ENCODE data around the gene CSRP1. TPM values are rescaled to one million over a fixed set of nuclear protein-coding genes. Genes with fewer than 3 reads are reported as not detected.

The CSRP1 gene
- total RNA-seq, 1 donor from 2014 or later = 317 TPM

GRCh38 chr1:201505503-201505890 is 1.4 kb downstream of the CSRP1 start:
- Mint-ChIP-seq H3K4me1 (ENCODE audit: low read depth, unreplicated experiment) (peaks cover 50% of the 10 kb centered on the region), H3K9me3 (ENCODE audit: unreplicated experiment) (no peaks in the 10 kb centered on the region), H3K36me3 (ENCODE audit: low read depth, unreplicated experiment) (peaks cover 2% of the 10 kb centered on the region), H3K27ac (ENCODE audit: unreplicated experiment) (peak overlapping the region; percentile 98), H3K27me3 (ENCODE audit: low read depth, unreplicated experiment) (no peaks in the 10 kb centered on the region), H3K4me3 (ENCODE audit: unreplicated experiment) (peak overlapping the region; percentile 89)
- H3K27ac ChIP-seq (ENCODE audit: low read depth, low read length) = peak overlapping the region; percentile 97
- no peaks in the 10 kb centered on the region for H3K9me3 ChIP-seq (ENCODE audit: insufficient read depth, low read depth, low read length)
- peak overlapping the region; percentile 99 for H3K4me2 ChIP-seq (ENCODE audit: low read length)
- peak overlapping the region; percentile 84 for H3K4me3 ChIP-seq (ENCODE audit: insufficient read depth, low read depth, low read length)
- no peak overlapping the region for H2AFZ ChIP-seq (ENCODE audit: low read depth, low read length)
- FAIRE-seq (no peak), DNase-seq (ENCODE audit: low read depth) (peak; percentile 66)
- peaks cover 32% of the 10 kb centered on the region for H4K20me1 ChIP-seq (ENCODE audit: insufficient read depth, low read length)
- H3K4me1 ChIP-seq (ENCODE audit: insufficient read depth, low read length) = peaks cover 73% of the 10 kb centered on the region
- no peaks in the 10 kb centered on the region for H3K27me3 ChIP-seq (ENCODE audit: insufficient read depth, low read length)
- peaks cover 71% of the 10 kb centered on the region for H3K79me2 ChIP-seq (ENCODE audit: insufficient read depth, low read length)
- TF ChIP-seq EZH2 (IDR thresholded peaks at IDR 0.05; ENCODE audit: insufficient read depth, low read length) = no peak
- no peak for TF ChIP-seq CTCF (IDR thresholded peaks at IDR 0.05; ENCODE audit: insufficient read depth, low read depth, low read length)
- peak overlapping the region; percentile 93 for H3K9ac ChIP-seq (ENCODE audit: low read length)
- H3K36me3 ChIP-seq (ENCODE audit: insufficient read depth, low read length) = no peaks in the 10 kb centered on the region

DNA sequence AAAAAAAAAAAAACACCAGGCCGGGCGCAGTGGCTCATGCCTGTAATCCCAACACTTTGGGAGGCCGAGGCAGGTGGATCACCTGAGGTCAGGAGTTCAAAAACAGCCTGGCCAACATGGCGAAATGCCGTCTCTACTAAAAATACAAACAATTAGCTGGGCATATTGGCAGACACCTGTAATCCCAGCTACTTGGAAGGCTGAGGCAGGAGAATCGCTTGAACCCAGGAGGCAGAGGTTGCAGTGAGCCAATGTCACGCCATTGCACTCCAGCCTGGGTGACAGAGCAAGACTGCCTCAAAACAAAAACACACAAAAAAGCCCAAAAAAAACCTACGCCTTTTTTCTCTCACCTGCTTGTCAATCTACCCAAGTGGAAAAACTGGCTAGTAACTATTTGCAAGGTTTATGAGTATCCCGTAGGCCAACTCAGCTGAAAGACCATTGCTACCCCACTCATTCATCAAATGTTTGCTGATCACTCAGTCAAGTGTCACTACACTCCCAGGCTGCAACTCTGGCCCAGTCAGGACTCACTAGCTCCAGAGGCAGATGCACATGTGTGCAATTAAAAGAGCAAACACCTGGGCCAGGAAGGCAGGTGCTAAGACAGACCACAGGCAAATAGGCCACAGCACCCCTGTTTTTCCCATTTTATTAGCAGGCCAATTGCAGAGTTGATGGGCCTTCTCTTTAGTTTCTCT is 2.0 kb downstream of the CSRP1 start:
- TF ChIP-seq EZH2 (IDR thresholded peaks at IDR 0.05; ENCODE audit: insufficient read depth, low read length) = no peak
- no peak for TF ChIP-seq CTCF (IDR thresholded peaks at IDR 0.05; ENCODE audit: insufficient read depth, low read depth, low read length)
- FAIRE-seq (no peak), DNase-seq (ENCODE audit: low read depth) (no peak)
- Mint-ChIP-seq H3K27me3 (ENCODE audit: low read depth, unreplicated experiment) (no peaks in the 10 kb centered on the region), H3K4me1 (ENCODE audit: low read depth, unreplicated experiment) (peaks cover 54% of the 10 kb centered on the region), H3K36me3 (ENCODE audit: low read depth, unreplicated experiment) (peaks cover 2% of the 10 kb centered on the region), H3K27ac (ENCODE audit: unreplicated experiment) (peak overlapping the region; percentile 98), H3K4me3 (ENCODE audit: unreplicated experiment) (peak overlapping the region; percentile 89), H3K9me3 (ENCODE audit: unreplicated experiment) (no peaks in the 10 kb centered on the region)
- no peaks in the 10 kb centered on the region for H3K9me3 ChIP-seq (ENCODE audit: insufficient read depth, low read depth, low read length)
- no peaks in the 10 kb centered on the region for H3K27me3 ChIP-seq (ENCODE audit: insufficient read depth, low read length)
- H3K9ac ChIP-seq (ENCODE audit: low read length) = peak overlapping the region; percentile 93
- H3K36me3 ChIP-seq (ENCODE audit: insufficient read depth, low read length) = no peaks in the 10 kb centered on the region
- H4K20me1 ChIP-seq (ENCODE audit: insufficient read depth, low read length) = peaks cover 37% of the 10 kb centered on the region
- H3K27ac ChIP-seq (ENCODE audit: low read depth, low read length) = peak overlapping the region; percentile 97
- no peak overlapping the region for H2AFZ ChIP-seq (ENCODE audit: low read depth, low read length)
- H3K4me2 ChIP-seq (ENCODE audit: low read length) = peak overlapping the region; percentile 99
- H3K4me1 ChIP-seq (ENCODE audit: insufficient read depth, low read length) = peaks cover 79% of the 10 kb centered on the region
- peak overlapping the region; percentile 84 for H3K4me3 ChIP-seq (ENCODE audit: insufficient read depth, low read depth, low read length)
- H3K79me2 ChIP-seq (ENCODE audit: insufficient read depth, low read length) = peaks cover 76% of the 10 kb centered on the region

DNA sequence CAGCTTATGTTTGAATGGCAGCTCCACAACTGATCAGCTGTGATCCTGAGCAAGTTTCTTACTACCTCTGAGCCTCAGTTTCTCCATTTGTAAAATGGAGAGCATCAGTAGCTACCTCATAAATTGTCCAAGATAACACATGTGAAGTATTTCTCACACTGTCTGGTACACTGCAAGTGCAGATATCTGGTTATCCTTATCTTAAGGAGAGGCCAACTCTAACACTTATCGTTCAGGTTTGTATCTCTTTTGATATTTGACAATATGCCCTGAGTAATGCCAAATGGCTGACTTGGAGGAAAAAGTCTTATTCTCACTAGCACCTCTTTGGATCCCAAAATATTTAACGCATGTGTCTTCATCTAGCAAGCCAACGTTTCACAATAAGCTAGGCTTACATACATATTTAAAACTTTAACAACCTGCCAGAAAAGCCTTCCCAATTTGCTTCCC is 2.7 kb downstream of the CSRP1 start:
- Histone ChIP-seq H3K36me3 (ENCODE audit: insufficient read depth, low read length) (peaks cover 3% of the 10 kb centered on the region), H3K79me2 (ENCODE audit: insufficient read depth, low read length) (peaks cover 84% of the 10 kb centered on the region), H3K27ac (ENCODE audit: low read depth, low read length) (peak overlapping the region; percentile 97), H4K20me1 (ENCODE audit: insufficient read depth, low read length) (peaks cover 44% of the 10 kb centered on the region), H2AFZ (ENCODE audit: low read depth, low read length) (no peak overlapping the region), H3K27me3 (ENCODE audit: insufficient read depth, low read length) (no peaks in the 10 kb centered on the region), H3K4me3 (ENCODE audit: insufficient read depth, low read depth, low read length) (peak overlapping the region; percentile 48), H3K4me1 (ENCODE audit: insufficient read depth, low read length) (peaks cover 80% of the 10 kb centered on the region), H3K9ac (ENCODE audit: low read length) (peak overlapping the region; percentile 93), H3K4me2 (ENCODE audit: low read length) (peak overlapping the region; percentile 99), H3K9me3 (ENCODE audit: insufficient read depth, low read depth, low read length) (no peaks in the 10 kb centered on the region)
- Mint-ChIP-seq H3K27me3 (ENCODE audit: low read depth, unreplicated experiment) (no peaks in the 10 kb centered on the region), H3K9me3 (ENCODE audit: unreplicated experiment) (no peaks in the 10 kb centered on the region), H3K36me3 (ENCODE audit: low read depth, unreplicated experiment) (peaks cover 2% of the 10 kb centered on the region), H3K4me1 (ENCODE audit: low read depth, unreplicated experiment) (peaks cover 57% of the 10 kb centered on the region), H3K27ac (ENCODE audit: unreplicated experiment) (peak overlapping the region; percentile 98), H3K4me3 (ENCODE audit: unreplicated experiment) (peak overlapping the region; percentile 89)
- FAIRE-seq = no peak
- no peak for TF ChIP-seq CTCF (IDR thresholded peaks at IDR 0.05; ENCODE audit: insufficient read depth, low read depth, low read length)
- no peak for TF ChIP-seq EZH2 (IDR thresholded peaks at IDR 0.05; ENCODE audit: insufficient read depth, low read length)
- DNase-seq (ENCODE audit: low read depth) = peak; percentile 56

All from astrocyte (in vitro differentiated cells and primary cell).